GM19468 (cell line): ENCODE results near the gene CAMK1D.

Experiments used
- ATAC-seq: cut with Tn5 transposase; IDR thresholded peaks from one replicate; pipeline ENCODE4 v1.9.1; 2021; ENCODE audit warnings: mild to moderate bottlenecking, moderate library complexity, moderate number of reproducible peaks; ENCODE audit not compliant: unreplicated experiment; ENCODE audit errors: extremely low read depth

Gene CAMK1D

DNA sequence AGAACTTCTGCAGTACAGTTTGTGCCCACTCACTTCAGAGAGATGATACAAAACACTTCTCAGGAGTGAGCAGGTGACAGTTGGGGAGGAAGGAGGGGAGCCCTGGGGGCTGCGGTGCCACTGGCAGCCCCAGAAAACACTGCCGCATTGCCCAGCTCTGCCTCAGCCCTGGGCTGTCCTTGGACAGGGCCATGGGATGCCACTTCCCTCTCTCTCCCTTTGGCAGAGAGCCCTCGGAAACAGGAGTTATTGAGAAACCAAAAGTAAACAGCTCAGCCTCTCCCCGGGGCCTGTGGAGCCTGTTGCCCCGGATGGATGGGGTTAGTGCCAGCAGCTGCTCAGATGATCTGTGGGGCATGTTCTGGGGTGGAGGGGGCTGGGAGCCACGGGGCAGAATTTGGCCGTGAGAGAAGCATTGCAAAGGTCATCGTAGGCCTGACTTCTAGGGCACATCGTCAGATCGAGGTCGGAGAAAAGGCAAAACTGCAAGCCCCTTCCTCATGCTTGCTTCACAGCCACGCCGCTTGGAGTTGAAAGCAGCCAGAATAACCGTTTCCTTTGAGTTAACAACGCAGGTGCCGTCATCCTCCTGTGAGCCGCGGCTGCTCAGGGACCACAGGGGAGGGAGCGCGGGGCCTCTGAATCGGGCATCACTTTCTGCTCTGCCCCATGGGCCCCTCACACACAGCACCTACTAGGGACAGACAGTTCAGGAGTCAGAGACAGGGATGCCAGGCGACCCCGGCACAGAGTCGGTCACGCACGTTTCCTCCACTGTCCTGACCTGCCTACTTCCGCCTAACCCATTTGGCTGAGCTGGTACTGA, 256.4 kb downstream of the CAMK1D start:
- peak; percentile 37 for ATAC-seq

GRCh38 chr10:12606461-12606860, 257.1 kb downstream of the CAMK1D start:
- no peak for ATAC-seq

- ATAC-seq = no peak
These were observed 259.4 kb downstream of the CAMK1D start for GRCh38 chr10:12608761-12609160.

DNA sequence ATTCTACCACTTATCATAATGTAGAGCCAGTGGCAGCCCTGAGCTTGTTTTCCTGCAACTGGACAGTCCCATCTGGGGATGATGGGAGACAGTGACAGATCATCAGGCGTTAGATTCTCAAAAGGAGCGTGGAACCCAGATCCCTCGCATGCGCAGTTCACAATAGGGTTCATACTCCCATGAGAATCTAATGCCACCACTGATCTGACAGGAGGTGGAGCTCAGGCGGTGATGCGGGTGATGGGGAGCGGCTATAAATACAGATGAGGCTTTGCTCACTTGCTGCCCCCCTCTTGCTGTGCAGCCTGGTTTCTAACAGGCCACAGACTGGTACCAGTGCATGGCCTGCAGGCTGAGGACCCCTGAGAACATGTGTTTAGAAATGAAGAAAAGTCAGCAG, 260.1 kb downstream of the CAMK1D start:
- ATAC-seq = no peak

GRCh38 chr10:12613136-12613535, 263.8 kb downstream of the CAMK1D start:
- no peak for ATAC-seq

DNA sequence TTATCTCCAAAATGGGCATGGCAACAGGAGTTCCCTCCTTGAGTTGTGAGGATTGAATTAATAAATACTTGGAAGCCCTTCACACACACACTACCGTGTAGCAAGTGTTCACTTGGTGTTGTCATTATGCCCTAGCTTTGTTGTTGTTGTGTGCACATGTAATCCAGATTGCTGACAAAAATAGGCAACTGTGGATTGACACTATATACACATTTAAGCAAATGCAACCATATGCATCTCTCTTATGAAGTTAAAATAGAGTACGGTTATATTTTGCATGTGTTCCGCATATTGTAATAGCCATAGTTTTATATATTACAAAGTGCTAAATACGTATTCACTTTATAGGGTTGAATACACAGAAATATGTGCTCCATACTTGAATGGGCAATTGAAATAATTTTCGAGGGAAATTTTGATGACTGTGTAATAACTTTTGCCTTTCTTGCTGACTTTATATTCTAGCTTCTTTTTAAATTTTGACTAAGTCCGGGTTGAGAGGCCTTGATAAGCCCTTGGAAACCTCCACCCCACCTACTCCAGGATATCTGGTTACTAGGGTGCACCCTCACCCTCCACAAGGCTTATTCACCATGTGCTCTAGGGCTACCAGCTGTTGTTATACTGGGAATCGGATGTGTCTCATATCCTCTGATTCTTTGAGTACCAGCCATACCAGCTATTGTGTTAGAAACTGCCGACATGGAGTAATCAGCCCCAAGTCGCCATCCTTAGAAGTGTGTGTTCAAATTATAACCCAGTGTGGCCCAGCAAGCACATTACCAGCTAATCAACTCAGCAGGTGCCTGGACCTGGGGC, 265.0 kb downstream of the CAMK1D start:
- ATAC-seq = no peak

DNA sequence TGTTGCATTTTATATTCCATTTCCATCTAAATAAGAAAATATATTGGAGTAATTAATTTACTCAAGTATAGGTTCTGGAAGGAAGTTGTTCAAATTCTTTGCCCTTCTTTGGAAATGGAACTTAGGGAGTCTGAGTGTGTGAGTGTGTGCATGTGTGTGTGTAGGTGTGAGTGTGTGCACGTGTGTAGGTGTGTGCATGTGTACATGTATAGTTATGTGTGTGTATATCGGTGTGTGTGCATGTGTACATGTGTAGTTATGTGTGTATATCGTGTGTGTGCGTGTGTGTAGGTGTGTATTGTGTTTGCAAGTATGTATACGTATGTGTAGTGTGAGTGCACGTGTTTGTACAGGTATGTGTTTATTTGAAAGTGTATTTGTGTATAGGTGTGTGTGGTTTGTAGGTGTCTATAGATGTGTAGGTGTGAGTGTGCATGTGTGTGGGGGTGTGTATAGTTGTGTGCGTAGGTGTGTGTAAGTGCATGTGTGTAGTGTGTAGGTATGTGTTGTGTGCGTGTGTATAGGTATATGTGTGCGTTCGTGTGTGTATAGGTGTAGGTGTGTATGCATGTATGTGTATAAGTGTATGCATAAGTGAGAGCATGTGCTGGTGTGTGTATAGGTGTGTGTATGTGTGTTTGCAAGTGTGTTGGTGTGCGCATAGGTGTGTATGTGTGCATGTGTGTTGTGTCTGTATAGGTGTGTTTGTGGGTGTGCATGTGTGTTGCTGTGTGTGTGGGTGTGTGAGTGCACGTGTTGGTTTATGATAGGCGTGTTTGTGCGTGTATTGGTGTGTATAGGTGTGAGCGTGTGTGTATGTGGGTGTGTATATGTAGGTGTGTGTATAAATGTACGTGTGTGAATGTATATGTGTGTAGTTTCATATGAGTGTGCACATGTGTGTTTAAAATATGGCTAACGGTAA, 266.2 kb downstream of the CAMK1D start:
- ATAC-seq = no peak

GRCh38 chr10:12617191-12618175, 268.1 kb downstream of the CAMK1D start:
- ATAC-seq = no peak

- no peak for ATAC-seq
These were observed 272.7 kb downstream of the CAMK1D start for GRCh38 chr10:12622016-12622415.

GRCh38 chr10:12622691-12623090, 273.3 kb downstream of the CAMK1D start:
- ATAC-seq = no peak

DNA sequence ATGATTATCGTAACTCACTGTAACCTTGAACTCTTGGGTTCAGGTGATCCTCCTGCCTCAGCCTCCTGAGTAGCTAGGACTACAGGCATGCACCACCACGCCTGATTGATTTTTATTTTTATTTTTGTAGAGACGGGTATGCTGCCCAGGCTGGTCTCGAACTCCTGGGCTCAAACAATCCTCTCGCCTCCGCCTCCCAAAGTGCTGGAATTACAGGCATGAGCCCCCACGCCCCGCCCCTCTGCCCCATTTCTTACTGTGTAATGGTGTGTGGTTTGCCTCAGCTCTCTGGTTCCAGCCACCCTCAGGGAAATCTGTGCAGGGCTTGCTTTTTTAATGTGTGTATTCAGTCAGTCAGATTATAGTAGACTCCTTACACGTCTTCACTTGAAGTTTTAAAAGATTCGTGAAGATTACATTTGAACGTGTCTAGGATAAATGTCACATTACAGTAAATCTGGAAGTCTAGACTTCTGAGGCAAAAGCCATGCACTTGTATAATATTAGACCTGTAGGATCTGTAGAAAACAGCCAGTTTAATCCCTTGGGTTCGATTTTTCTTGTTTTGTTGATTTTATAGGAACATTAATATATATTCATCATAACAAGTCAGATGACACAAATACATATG, 276.2 kb downstream of the CAMK1D start:
- no peak for ATAC-seq

- ATAC-seq = no peak
These were observed 278.8 kb downstream of the CAMK1D start for GRCh38 chr10:12628153-12628552.

- no peak for ATAC-seq
These were observed 279.8 kb downstream of the CAMK1D start for GRCh38 chr10:12628964-12629766.

GRCh38 chr10:12629767-12630165, 280.4 kb downstream of the CAMK1D start:
- no peak for ATAC-seq

DNA sequence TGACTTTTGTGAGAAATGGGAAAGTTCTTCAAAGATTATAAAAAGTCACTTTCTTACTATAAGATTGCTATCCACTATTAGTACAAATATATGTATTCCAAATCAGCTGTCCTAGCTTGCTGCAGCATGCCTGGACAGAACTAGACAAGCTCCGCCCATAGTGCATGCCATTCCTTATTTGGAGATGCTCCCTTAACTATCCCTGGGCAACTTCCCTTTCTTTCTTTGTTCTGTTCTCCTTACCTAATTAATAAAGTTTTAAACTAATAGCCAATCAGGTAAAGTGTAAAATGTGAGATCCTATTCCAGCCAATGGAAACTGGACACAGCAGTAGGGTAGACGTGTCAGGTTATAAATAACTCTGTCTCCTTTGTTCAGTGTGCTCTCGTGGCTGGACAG, 281.9 kb downstream of the CAMK1D start:
- ATAC-seq = no peak

DNA sequence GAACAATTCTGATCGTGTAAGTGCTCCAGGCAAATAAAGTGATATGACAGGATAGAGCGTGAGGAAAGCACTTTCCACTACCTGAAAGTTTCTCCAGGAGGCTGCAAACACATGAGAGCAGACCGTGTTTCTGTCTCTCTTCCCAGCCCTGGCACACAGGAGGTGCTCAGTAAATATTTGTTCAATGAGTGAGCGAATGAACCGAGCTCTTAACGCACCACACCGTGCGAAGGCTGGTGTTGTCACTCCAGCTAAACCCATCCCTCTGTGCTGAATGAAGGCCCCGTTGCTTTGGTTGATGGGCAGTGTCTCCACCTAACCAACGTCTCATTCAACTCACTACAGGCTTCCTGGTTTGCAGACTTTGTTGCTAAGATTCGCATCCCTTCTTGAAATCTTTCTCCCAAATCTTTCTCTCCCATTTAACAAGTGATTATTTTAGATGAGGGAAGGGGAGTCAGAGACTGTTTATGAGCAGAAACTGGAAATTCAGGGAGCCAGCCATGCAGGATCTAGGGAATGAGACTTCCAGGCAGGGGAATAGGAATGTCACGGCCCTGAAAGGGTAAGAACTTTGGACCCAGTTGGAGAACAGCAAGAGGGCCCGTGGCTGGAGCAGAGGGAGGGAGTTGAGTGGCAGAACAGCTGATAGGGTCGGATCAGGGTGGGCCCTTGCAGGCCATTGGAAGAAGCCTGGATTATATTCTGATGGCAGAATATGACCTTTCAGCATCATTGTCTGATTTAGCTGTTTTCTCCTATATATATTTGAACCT, 282.6 kb downstream of the CAMK1D start:
- ATAC-seq = no peak
